ENCODE results near the gene LONRF3. TPM values are rescaled to one million over a fixed set of nuclear protein-coding genes. Genes with fewer than 3 reads are reported as not detected.

LONRF3 gene
- total and polyA plus RNA-seq, 2 of the 8 experiments (the other 6 are each of a cell fraction or from before 2014, with no cell fraction given), result 0.11 TPM; not detected in 1

- Histone ChIP-seq H3K27me3 (replicated peaks in 1 of 4; ENCODE audit: control insufficient read depth in 3 of 4, extremely low read depth in 1 of 4, insufficient read depth in 3 of 4, low read length in 3 of 4) (no peaks in the 10 kb centered on the region), H2AK5ac (ENCODE audit: low read depth, low read length) (no peak overlapping the region), H3K14ac (ENCODE audit: insufficient read length) (no peak overlapping the region), H3K9me3 (ENCODE audit: insufficient read depth in 2 of 2, low read depth in 1 of 2, low read length in 1 of 2) (no peaks in the 10 kb centered on the region), H3K18ac (ENCODE audit: extremely low read depth, low read length) (no peak overlapping the region), H4K8ac (ENCODE audit: extremely low read depth, insufficient read depth, low read length) (no peak overlapping the region), H2AFZ (ENCODE audit: low read length) (no peak overlapping the region), H2BK120ac (replicated peaks; ENCODE audit: low read depth, low read length) (no peak overlapping the region), H3K4ac (replicated peaks; ENCODE audit: insufficient read length, low read depth, low read length) (no peak overlapping the region), H3K4me2 (ENCODE audit: insufficient read depth in 1 of 2, low read depth in 2 of 2, low read length in 2 of 2) (no peak overlapping the region), H3K79me2 (ENCODE audit: control insufficient read depth in 1 of 2, insufficient read depth in 2 of 2, low read length in 2 of 2) (no peaks in the 10 kb centered on the region), H3K9ac (replicated peaks in 1 of 4; ENCODE audit: extremely low read depth in 1 of 4, low read depth in 3 of 4, low read length in 3 of 4) (no peak overlapping the region), H3K56ac (replicated peaks; ENCODE audit: insufficient read length, low read depth, low read length) (no peak overlapping the region), H3K79me1 (ENCODE audit: low read depth, low read length) (no peaks in the 10 kb centered on the region), H3K27ac (ENCODE audit: low read depth, low read length) (no peak overlapping the region), H2BK15ac (ENCODE audit: low read length) (no peak overlapping the region), H3K4me1 (replicated peaks in 1 of 4; ENCODE audit: control insufficient read depth in 3 of 4, insufficient read depth in 4 of 4, low read length in 3 of 4) (peaks cover 0 to 3% (median 0%) of the 10 kb centered on the region in 4 experiments; a peak in 2 of 7 replicates), H2BK20ac (ENCODE audit: low read length) (no peak overlapping the region), H4K91ac (replicated peaks; ENCODE audit: insufficient read length, low read length) (no peak overlapping the region), H4K5ac (ENCODE audit: insufficient read length, low read depth, low read length) (no peak overlapping the region), H3K4me3 (ENCODE audit: extremely low read depth in 1 of 4, insufficient read depth in 2 of 4, low read depth in 3 of 4, low read length in 4 of 4) (no peak overlapping the region), H3K23me2 (ENCODE audit: low read depth, low read length) (no peaks in the 10 kb centered on the region), H4K20me1 (replicated peaks in 1 of 2; ENCODE audit: control insufficient read depth in 1 of 2, insufficient read depth in 2 of 2, low read length in 2 of 2) (no peaks in the 10 kb centered on the region), H2BK12ac (ENCODE audit: low read depth, low read length) (no peak overlapping the region), H2BK5ac (ENCODE audit: low read depth, low read length) (no peak overlapping the region), H3K36me3 (ENCODE audit: control insufficient read depth in 2 of 4, insufficient read depth in 4 of 4, low read length in 3 of 4) (no peaks in the 10 kb centered on the region), H3K23ac (ENCODE audit: insufficient read length) (no peak overlapping the region)
- ChIA-PET POLR2A (ENCODE audit: partially characterized antibody) (no interaction called here), CTCF (ENCODE audit: partially characterized antibody) (interaction anchor here (0.5 to 4.3 kb wide), 17 partner anchors 9 to 222 kb away, joined by 3 to 30 read pairs (median 4); no protein-coding TSS in a partner anchor)
- 14% methylated on average over 5 of the region's 7 CpGs; no CpG with 5 or more reads in 1 of the 2 experiments for WGBS, 2 experiments (ENCODE audit: extremely low coverage in 1 of 2, insufficient coverage in 1 of 2, insufficient read length in 1 of 2, insufficient replicate concordance in 2 of 2, low coverage in 1 of 2, low lambda C conversion rate in 2 of 2, missing lambda C conversion rate in 1 of 2)
- peak in 1 of 2 experiments; percentile 59 for DNase-seq (ENCODE audit: low read depth in 1 of 2, low spot score in 2 of 2)
- TF ChIP-seq, protein P1, sequence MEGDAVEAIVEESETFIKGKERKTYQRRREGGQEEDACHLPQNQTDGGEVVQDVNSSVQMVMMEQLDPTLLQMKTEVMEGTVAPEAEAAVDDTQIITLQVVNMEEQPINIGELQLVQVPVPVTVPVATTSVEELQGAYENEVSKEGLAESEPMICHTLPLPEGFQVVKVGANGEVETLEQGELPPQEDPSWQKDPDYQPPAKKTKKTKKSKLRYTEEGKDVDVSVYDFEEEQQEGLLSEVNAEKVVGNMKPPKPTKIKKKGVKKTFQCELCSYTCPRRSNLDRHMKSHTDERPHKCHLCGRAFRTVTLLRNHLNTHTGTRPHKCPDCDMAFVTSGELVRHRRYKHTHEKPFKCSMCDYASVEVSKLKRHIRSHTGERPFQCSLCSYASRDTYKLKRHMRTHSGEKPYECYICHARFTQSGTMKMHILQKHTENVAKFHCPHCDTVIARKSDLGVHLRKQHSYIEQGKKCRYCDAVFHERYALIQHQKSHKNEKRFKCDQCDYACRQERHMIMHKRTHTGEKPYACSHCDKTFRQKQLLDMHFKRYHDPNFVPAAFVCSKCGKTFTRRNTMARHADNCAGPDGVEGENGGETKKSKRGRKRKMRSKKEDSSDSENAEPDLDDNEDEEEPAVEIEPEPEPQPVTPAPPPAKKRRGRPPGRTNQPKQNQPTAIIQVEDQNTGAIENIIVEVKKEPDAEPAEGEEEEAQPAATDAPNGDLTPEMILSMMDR (IDR thresholded peaks at IDR 0.05; ENCODE audit: control extremely low read depth in 1 of 3, insufficient read depth in 1 of 3, low read depth in 1 of 3, low read length in 3 of 3), result peak; percentile 50 to 68 (median 57)
- peak; percentile 76 to 84 for TF ChIP-seq RAD21 (IDR thresholded peaks at IDR 0.05 in 1 of 2, conservative IDR thresholded peaks at IDR 0.05 in 1 of 2; ENCODE audit: low read depth in 2 of 2, low read length in 2 of 2)
- no peak for TF ChIP-seq KDM1A (IDR thresholded peaks at IDR 0.05; ENCODE audit: borderline replicate concordance, low read length)
- TF ChIP-seq SP2 (IDR thresholded peaks at IDR 0.05; ENCODE audit: low read length), result no peak
- TF ChIP-seq E2F6 (IDR thresholded peaks at IDR 0.05), result no peak
- TF ChIP-seq CHD2 (IDR thresholded peaks at IDR 0.05; ENCODE audit: low read length), result no peak
- no peak for TF ChIP-seq GTF2F1 (IDR thresholded peaks at IDR 0.05; ENCODE audit: borderline replicate concordance, low read depth, low read length)
- TF ChIP-seq TAF1 (IDR thresholded peaks at IDR 0.05; ENCODE audit: low read depth, low read length), result no peak
- peak; percentile 42 for FAIRE-seq
Measured at GRCh38 chrX:119067023-119067739, 92.8 kb downstream of the LONRF3 start.
